Thyroid gland (tissue), 4 donors: ENCODE measurements around the gene HEXIM1.

Source experiments
- POLR2A ChIP-seq, 2 donors: fragments of 450-650 bp; IDR thresholded peaks; one replicate each; pipeline ENCODE4 v1.6.1; 2017; ENCODE audit warnings: antibody characterized with exemption in 2 of 2, mild to moderate bottlenecking in 2 of 2, moderate library complexity in 1 of 2
- TF ChIP-seq, protein P1 (sequence below), 6 experiments: fragments of 200-600 bp in 3 of 6; fragments of 450-650 bp in 3 of 6; sonication (generic) in 3 of 6; IDR thresholded peaks; one replicate each; pipeline ENCODE4 v1.5.1; 2016 to 2019; ENCODE audit warnings: antibody characterized with exemption in 6 of 6, mild to moderate bottlenecking in 2 of 6, inconsistent platforms in 1 of 6, moderate library complexity in 1 of 6

DNA sequence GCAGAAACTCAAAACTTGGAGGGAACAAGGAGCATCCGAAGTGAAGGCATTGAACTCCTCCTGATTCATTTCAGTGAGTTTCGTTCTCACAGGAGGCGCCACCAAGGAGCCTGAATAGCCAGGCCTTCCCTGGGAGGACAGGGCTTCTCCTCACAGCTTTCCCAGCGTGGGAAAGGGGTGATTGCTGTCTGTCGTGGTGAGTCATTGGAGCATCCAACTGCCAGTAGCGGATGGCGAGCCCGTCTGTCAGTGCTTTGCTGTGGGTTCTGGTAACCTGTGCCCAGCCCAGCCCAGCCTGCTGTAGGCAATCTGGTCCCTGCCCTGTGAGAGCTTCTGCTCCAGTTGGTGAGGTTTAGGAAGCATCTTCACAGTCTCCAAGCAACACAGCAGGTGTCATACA is 44.2 kb upstream of the HEXIM1 start:
- TF ChIP-seq, protein P1, sequence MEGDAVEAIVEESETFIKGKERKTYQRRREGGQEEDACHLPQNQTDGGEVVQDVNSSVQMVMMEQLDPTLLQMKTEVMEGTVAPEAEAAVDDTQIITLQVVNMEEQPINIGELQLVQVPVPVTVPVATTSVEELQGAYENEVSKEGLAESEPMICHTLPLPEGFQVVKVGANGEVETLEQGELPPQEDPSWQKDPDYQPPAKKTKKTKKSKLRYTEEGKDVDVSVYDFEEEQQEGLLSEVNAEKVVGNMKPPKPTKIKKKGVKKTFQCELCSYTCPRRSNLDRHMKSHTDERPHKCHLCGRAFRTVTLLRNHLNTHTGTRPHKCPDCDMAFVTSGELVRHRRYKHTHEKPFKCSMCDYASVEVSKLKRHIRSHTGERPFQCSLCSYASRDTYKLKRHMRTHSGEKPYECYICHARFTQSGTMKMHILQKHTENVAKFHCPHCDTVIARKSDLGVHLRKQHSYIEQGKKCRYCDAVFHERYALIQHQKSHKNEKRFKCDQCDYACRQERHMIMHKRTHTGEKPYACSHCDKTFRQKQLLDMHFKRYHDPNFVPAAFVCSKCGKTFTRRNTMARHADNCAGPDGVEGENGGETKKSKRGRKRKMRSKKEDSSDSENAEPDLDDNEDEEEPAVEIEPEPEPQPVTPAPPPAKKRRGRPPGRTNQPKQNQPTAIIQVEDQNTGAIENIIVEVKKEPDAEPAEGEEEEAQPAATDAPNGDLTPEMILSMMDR (IDR thresholded peaks at IDR 0.05), result no peak
- TF ChIP-seq POLR2A (IDR thresholded peaks at IDR 0.05), result no peak
